ENCODE measurements around the gene HS3ST1. TPM values are rescaled to one million over a fixed set of nuclear protein-coding genes. Genes with fewer than 3 reads are reported as not detected.

HS3ST1 gene
- total RNA-seq, 1 experiment from 2014 or later, result 4.2 TPM

DNA sequence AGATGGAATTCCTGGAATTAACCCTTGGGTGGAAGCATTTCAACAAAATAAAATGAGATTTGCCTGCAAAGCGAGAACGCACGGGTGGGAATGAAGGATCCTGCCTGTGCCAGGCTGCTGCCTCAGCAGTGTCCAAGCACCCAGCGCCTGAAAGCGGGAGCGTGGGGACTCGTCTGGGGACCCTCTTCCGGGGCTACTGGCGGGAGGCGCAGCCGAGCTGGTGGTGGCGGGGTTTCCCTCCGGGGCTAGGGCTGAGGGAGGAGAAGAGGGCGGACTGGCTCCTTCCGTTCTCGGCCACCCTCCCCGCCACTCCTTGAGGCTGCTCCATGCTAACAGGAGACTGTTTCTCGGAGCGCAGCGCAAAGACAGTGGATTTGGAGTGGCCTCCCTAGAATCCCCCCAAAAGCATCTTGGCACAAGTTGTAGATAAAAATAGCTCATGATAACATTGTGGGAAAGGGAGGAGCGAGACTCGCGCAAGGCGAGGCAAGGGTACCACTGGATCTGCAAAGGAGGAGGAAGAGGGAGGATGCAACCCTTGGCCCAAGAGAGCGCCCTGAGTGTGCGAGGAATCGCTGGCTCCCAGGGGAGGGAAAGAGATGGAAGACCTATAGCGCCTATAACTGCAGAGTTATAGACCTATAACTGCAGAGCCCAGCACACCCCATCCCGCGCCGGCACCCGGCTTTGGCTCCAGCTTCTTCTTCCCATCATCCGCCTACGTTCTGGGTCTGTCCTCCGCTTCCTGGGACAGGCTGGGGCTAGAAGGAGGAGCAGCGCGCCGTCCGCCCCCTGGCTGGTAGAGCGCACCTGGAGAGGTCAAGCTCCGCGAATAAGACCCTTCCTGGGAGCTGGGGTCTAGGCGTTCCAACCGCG is 1.3 kb downstream of the HS3ST1 start:
- no peak overlapping the region for H3K9ac ChIP-seq (ENCODE audit: low read length)
- no peaks in the 10 kb centered on the region for H3F3A ChIP-seq (ENCODE audit: low read length, unreplicated experiment)
- no peak for ATAC-seq
- peak overlapping the region; percentile 90 for H3K4me3 ChIP-seq (ENCODE audit: low read length)
- H3K36me3 ChIP-seq (ENCODE audit: low read depth, low read length), result no peaks in the 10 kb centered on the region
- peak overlapping the region; percentile 96 for H3K4me2 ChIP-seq (ENCODE audit: low read length)
- TF ChIP-seq, protein P1, sequence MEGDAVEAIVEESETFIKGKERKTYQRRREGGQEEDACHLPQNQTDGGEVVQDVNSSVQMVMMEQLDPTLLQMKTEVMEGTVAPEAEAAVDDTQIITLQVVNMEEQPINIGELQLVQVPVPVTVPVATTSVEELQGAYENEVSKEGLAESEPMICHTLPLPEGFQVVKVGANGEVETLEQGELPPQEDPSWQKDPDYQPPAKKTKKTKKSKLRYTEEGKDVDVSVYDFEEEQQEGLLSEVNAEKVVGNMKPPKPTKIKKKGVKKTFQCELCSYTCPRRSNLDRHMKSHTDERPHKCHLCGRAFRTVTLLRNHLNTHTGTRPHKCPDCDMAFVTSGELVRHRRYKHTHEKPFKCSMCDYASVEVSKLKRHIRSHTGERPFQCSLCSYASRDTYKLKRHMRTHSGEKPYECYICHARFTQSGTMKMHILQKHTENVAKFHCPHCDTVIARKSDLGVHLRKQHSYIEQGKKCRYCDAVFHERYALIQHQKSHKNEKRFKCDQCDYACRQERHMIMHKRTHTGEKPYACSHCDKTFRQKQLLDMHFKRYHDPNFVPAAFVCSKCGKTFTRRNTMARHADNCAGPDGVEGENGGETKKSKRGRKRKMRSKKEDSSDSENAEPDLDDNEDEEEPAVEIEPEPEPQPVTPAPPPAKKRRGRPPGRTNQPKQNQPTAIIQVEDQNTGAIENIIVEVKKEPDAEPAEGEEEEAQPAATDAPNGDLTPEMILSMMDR (conservative IDR thresholded peaks at IDR 0.05; ENCODE audit: low read depth, low read length), result no peak
- no peak for TF ChIP-seq EZH2 (IDR thresholded peaks at IDR 0.05; ENCODE audit: low read length, unreplicated experiment)
- no peak for TF ChIP-seq EZH2phosphoT487 (IDR thresholded peaks at IDR 0.05; ENCODE audit: borderline replicate concordance, low read length)
- BruUV-seq (replicated peaks), result no TSS peak
- no peaks in the 10 kb centered on the region for H3K9me3 ChIP-seq (ENCODE audit: low read length)
- no peak for DNase-seq
- intact Hi-C loops (cut with micrococcal nuclease), result loop anchor here (5.0 kb wide), 1 partner anchor 845 kb away; no protein-coding TSS in a partner anchor
- no peak overlapping the region for H3K27ac ChIP-seq (ENCODE audit: low read length)
- H4K20me1 ChIP-seq (ENCODE audit: low read length), result no peaks in the 10 kb centered on the region; the same call in 1 of the 2 replicates
- POLR2A ChIA-PET (ENCODE audit: unreplicated experiment), result interaction anchor here (0.6 kb wide), 1 partner anchor 79 kb away, joined by 3 read pairs; no protein-coding TSS in a partner anchor
- no peaks in the 10 kb centered on the region for H3K9me2 ChIP-seq (replicated peaks; ENCODE audit: low read length)
- peaks cover 16% of the 10 kb centered on the region for H3K79me2 ChIP-seq (ENCODE audit: low read length)
- no peak overlapping the region for H2AFZ ChIP-seq (ENCODE audit: low read length)
- H3K27me3 ChIP-seq (ENCODE audit: low read length), result no peaks in the 10 kb centered on the region
- CTCF ChIA-PET, result no interaction called here
- peaks cover 10% of the 10 kb centered on the region; the same call in 1 of the 2 replicates for H3K4me1 ChIP-seq (ENCODE audit: insufficient read depth, low read length)

GRCh38 chr4:11426731-11427120 is 2.0 kb downstream of the HS3ST1 start:
- DNase-seq (no peak), ATAC-seq (no peak)
- POLR2A ChIA-PET (ENCODE audit: unreplicated experiment), result interaction anchor here (0.6 kb wide), 1 partner anchor 80 kb away, joined by 3 read pairs; no protein-coding TSS in a partner anchor
- H3K9me2 ChIP-seq (replicated peaks; ENCODE audit: low read length), result no peaks in the 10 kb centered on the region
- no peak overlapping the region for H3K4me2 ChIP-seq (ENCODE audit: low read length)
- H3K79me2 ChIP-seq (ENCODE audit: low read length), result peaks cover 16% of the 10 kb centered on the region
- H4K20me1 ChIP-seq (ENCODE audit: low read length), result no peaks in the 10 kb centered on the region; the same call in 1 of the 2 replicates
- H3F3A ChIP-seq (ENCODE audit: low read length, unreplicated experiment), result no peaks in the 10 kb centered on the region
- CTCF ChIA-PET, result no interaction called here
- no peaks in the 10 kb centered on the region for H3K36me3 ChIP-seq (ENCODE audit: low read depth, low read length)
- H3K9ac ChIP-seq (ENCODE audit: low read length), result no peak overlapping the region
- no TSS peak for BruUV-seq (replicated peaks)
- H3K9me3 ChIP-seq (ENCODE audit: low read length), result no peaks in the 10 kb centered on the region
- TF ChIP-seq EZH2 (IDR thresholded peaks at IDR 0.05; ENCODE audit: low read length, unreplicated experiment), result no peak
- TF ChIP-seq, protein P1 (conservative IDR thresholded peaks at IDR 0.05; ENCODE audit: low read depth, low read length), result no peak
- no peak for TF ChIP-seq EZH2phosphoT487 (IDR thresholded peaks at IDR 0.05; ENCODE audit: borderline replicate concordance, low read length)
- no peak overlapping the region for H3K4me3 ChIP-seq (ENCODE audit: low read length)
- no peak overlapping the region for H3K27ac ChIP-seq (ENCODE audit: low read length)
- H2AFZ ChIP-seq (ENCODE audit: low read length), result no peak overlapping the region
- peaks cover 13% of the 10 kb centered on the region for H3K4me1 ChIP-seq (ENCODE audit: insufficient read depth, low read length)
- intact Hi-C loops (cut with micrococcal nuclease), result loop anchor here (5.0 kb wide), 1 partner anchor 844 kb away; no protein-coding TSS in a partner anchor
- H3K27me3 ChIP-seq (ENCODE audit: low read length), result no peaks in the 10 kb centered on the region

DNA sequence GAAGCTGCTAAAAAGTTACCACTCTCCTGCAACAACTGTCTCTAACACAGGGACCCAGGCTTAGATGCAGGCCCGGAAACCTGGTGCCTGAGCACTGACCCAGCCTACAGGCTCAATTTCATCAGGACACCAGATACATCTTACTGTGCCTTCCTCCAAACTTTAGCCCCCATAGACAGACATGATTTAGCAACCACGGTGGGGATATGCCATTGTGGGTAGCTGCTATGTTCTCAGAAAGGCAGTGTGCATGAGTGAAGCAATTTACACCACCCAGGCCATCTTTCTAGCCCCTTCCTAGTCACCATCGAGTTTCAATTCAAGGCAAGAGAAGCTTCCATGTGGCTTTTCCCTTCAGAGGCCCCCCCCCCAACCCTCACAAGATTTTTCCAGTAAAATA is 2.7 kb downstream of the HS3ST1 start:
- Histone ChIP-seq H3K9ac (ENCODE audit: low read length) (no peak overlapping the region), H4K20me1 (ENCODE audit: low read length) (no peaks in the 10 kb centered on the region; the same call in 1 of the 2 replicates), H3K4me3 (ENCODE audit: low read length) (no peak overlapping the region), H3K36me3 (ENCODE audit: low read depth, low read length) (no peaks in the 10 kb centered on the region), H3K9me3 (ENCODE audit: low read length) (no peaks in the 10 kb centered on the region), H3K4me2 (ENCODE audit: low read length) (no peak overlapping the region), H3K79me2 (ENCODE audit: low read length) (peaks cover 16% of the 10 kb centered on the region), H2AFZ (ENCODE audit: low read length) (no peak overlapping the region), H3F3A (ENCODE audit: low read length, unreplicated experiment) (no peaks in the 10 kb centered on the region), H3K27me3 (ENCODE audit: low read length) (no peaks in the 10 kb centered on the region), H3K27ac (ENCODE audit: low read length) (no peak overlapping the region), H3K4me1 (ENCODE audit: insufficient read depth, low read length) (peaks cover 20% of the 10 kb centered on the region), H3K9me2 (replicated peaks; ENCODE audit: low read length) (no peaks in the 10 kb centered on the region)
- intact Hi-C loops (cut with micrococcal nuclease), result loop anchor here (5.0 kb wide), 1 partner anchor 844 kb away; no protein-coding TSS in a partner anchor
- no TSS peak for BruUV-seq (replicated peaks)
- ATAC-seq (no peak), DNase-seq (no peak)
- TF ChIP-seq EZH2 (IDR thresholded peaks at IDR 0.05; ENCODE audit: low read length, unreplicated experiment), result no peak
- TF ChIP-seq EZH2phosphoT487 (IDR thresholded peaks at IDR 0.05; ENCODE audit: borderline replicate concordance, low read length), result no peak
- TF ChIP-seq, protein P1 (conservative IDR thresholded peaks at IDR 0.05; ENCODE audit: low read depth, low read length), result no peak
- ChIA-PET CTCF (no interaction called here), POLR2A (ENCODE audit: unreplicated experiment) (no interaction called here)

Measured in PC-3 (cell line).